Measurements from ENCODE around the gene COL6A5. TPM values are rescaled to one million over a fixed set of nuclear protein-coding genes. Genes with fewer than 3 reads are reported as not detected.

Gene COL6A5
- total RNA-seq, 1 experiment from 2014 or later = 0.32 TPM

GRCh38 chr3:130323503-130323902 lies 22.0 kb upstream of the COL6A5 start:
- no peak overlapping the region for H3K4me3 ChIP-seq (ENCODE audit: low read depth, low read length, poor library complexity, severe bottlenecking)
- TF ChIP-seq CTCF (conservative IDR thresholded peaks at IDR 0.05; ENCODE audit: low read depth, low read length) (no peak), EZH2 (IDR thresholded peaks at IDR 0.05; ENCODE audit: borderline replicate concordance, low read depth, low read length, poor library complexity, severe bottlenecking) (no peak)
- H3K9me3 ChIP-seq (ENCODE audit: low read depth, low read length, poor library complexity, severe bottlenecking) = no peaks in the 10 kb centered on the region
- intact Hi-C loops (cut with micrococcal nuclease; ENCODE audit: unreplicated experiment) = no loop called here
- no peak overlapping the region for H3K27ac ChIP-seq (ENCODE audit: low read depth, low read length, poor library complexity, severe bottlenecking)
- no peak for DNase-seq (ENCODE audit: low spot score)
- H3K27me3 ChIP-seq (replicated peaks; ENCODE audit: insufficient read depth, low read depth, low read length, poor library complexity) = no peaks in the 10 kb centered on the region
- POLR2A ChIA-PET (ENCODE audit: low non-redundant PET) = no interaction called here
- BruUV-seq (replicated peaks) = no TSS peak
- H3K4me1 ChIP-seq (ENCODE audit: insufficient read depth, low read length, poor library complexity, severe bottlenecking) = no peaks in the 10 kb centered on the region
- no peaks in the 10 kb centered on the region for H3K36me3 ChIP-seq (ENCODE audit: insufficient read depth, low read length, poor library complexity, severe bottlenecking)
- CTCF ChIA-PET = no interaction called here

DNA sequence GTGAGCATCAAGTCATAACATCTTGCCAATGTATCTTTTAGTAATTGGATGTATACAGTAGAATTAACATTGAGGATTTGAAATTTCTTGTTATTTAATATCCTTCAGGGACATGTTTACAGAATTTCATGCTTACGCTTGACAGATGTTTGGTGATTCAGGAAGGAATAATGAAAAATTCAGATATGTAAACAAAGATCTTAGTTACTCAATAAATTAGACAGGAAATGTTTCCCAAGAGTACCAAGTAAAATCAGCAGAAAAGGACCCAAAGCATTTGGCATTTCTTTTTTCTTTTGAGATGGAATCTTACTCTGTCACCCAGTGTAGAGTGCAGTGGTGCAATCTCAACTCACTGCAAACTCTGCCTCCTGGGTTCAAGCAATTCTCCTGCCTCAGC lies 4.7 kb upstream of the COL6A5 start:
- BruUV-seq (replicated peaks) = no TSS peak
- Histone ChIP-seq H3K9me3 (ENCODE audit: low read depth, low read length, poor library complexity, severe bottlenecking) (peaks cover 5% of the 10 kb centered on the region), H3K36me3 (ENCODE audit: insufficient read depth, low read length, poor library complexity, severe bottlenecking) (no peaks in the 10 kb centered on the region), H3K27me3 (replicated peaks; ENCODE audit: insufficient read depth, low read depth, low read length, poor library complexity) (peaks cover 19% of the 10 kb centered on the region), H3K4me3 (ENCODE audit: low read depth, low read length, poor library complexity, severe bottlenecking) (no peak overlapping the region), H3K4me1 (ENCODE audit: insufficient read depth, low read length, poor library complexity, severe bottlenecking) (no peaks in the 10 kb centered on the region), H3K27ac (ENCODE audit: low read depth, low read length, poor library complexity, severe bottlenecking) (no peak overlapping the region)
- intact Hi-C loops (cut with micrococcal nuclease; ENCODE audit: unreplicated experiment) = no loop called here
- CTCF ChIA-PET = no interaction called here
- POLR2A ChIA-PET (ENCODE audit: low non-redundant PET) = no interaction called here
- DNase-seq (ENCODE audit: low spot score) = no peak
- TF ChIP-seq EZH2 (IDR thresholded peaks at IDR 0.05; ENCODE audit: borderline replicate concordance, low read depth, low read length, poor library complexity, severe bottlenecking) (no peak), CTCF (conservative IDR thresholded peaks at IDR 0.05; ENCODE audit: low read depth, low read length) (no peak)

DNA sequence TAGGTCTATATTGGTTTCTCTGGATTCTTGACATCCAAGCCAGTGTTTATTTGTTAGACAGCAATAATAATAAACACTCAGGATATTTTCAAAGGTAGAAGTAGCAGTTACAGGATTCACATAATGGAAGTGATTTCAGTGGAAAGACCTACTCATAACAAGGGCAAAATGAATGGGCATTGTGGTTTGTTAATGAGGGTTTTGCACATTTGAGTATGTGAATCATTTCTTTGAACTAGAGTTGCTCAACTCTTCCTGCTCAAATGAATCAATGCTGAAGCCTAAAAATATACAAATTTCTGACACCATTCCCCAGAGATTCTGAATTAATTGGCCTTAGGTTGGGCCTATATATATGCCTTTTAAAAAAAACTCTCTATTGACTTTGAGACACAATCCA lies 4.1 kb upstream of the COL6A5 start:
- Histone ChIP-seq H3K27ac (ENCODE audit: low read depth, low read length, poor library complexity, severe bottlenecking) (no peak overlapping the region), H3K36me3 (ENCODE audit: insufficient read depth, low read length, poor library complexity, severe bottlenecking) (no peaks in the 10 kb centered on the region), H3K4me1 (ENCODE audit: insufficient read depth, low read length, poor library complexity, severe bottlenecking) (no peaks in the 10 kb centered on the region), H3K4me3 (ENCODE audit: low read depth, low read length, poor library complexity, severe bottlenecking) (no peak overlapping the region), H3K27me3 (replicated peaks; ENCODE audit: insufficient read depth, low read depth, low read length, poor library complexity) (peaks cover 25% of the 10 kb centered on the region), H3K9me3 (ENCODE audit: low read depth, low read length, poor library complexity, severe bottlenecking) (no peaks in the 10 kb centered on the region)
- peak; percentile 28 for DNase-seq (ENCODE audit: low spot score)
- CTCF ChIA-PET = no interaction called here
- POLR2A ChIA-PET (ENCODE audit: low non-redundant PET) = no interaction called here
- intact Hi-C loops (cut with micrococcal nuclease; ENCODE audit: unreplicated experiment) = no loop called here
- no TSS peak for BruUV-seq (replicated peaks)
- TF ChIP-seq CTCF (conservative IDR thresholded peaks at IDR 0.05; ENCODE audit: low read depth, low read length) (no peak), EZH2 (IDR thresholded peaks at IDR 0.05; ENCODE audit: borderline replicate concordance, low read depth, low read length, poor library complexity, severe bottlenecking) (no peak)

Measured in A673 (cell line).